Smooth muscle cell (in vitro differentiated cells): ENCODE measurements around the gene NFKBIB. TPM values are rescaled to one million over a fixed set of nuclear protein-coding genes. Genes with fewer than 3 reads are reported as not detected.

Experiments
- DNase-seq: peaks from one replicate; lab custom pipeline; 2025; ENCODE audit not compliant: unreplicated experiment; lab: John Stamatoyannopoulos, UW
- H2AFZ ChIP-seq: fragments of 200-600 bp; sonication (generic); 2 replicates; pipeline ENCODE4 v1.6.0; 2016; ENCODE audit warnings: antibody characterized with exemption, low read depth, mild to moderate bottlenecking
- H3F3A ChIP-seq: fragments of 200-600 bp; sonication (generic); 2 replicates; pipeline ENCODE4 v1.6.0; 2017; ENCODE audit warnings: antibody characterized with exemption, low read depth
- H3K27ac ChIP-seq: fragments of 200-600 bp; sonication (generic); 2 replicates; pipeline ENCODE4 v1.5.1; 2016; ENCODE audit warnings: low read depth, mild to moderate bottlenecking
- H3K27me3 ChIP-seq: fragments of 200-600 bp; sonication (generic); 2 replicates; pipeline ENCODE4 v1.6.1; 2016; ENCODE audit warnings: low read depth, mild to moderate bottlenecking
- H3K36me3 ChIP-seq: fragments of 200-600 bp; sonication (generic); 2 replicates; pipeline ENCODE4 v1.5.1; 2016; ENCODE audit warnings: low read depth
- H3K4me1 ChIP-seq: fragments of 200-600 bp; sonication (generic); 2 replicates; pipeline ENCODE4 v1.5.1; 2016; ENCODE audit warnings: low read depth
- H3K4me2 ChIP-seq: fragments of 200-600 bp; sonication (generic); 2 replicates; pipeline ENCODE4 v1.6.0; 2016; ENCODE audit warnings: mild to moderate bottlenecking
- H3K4me3 ChIP-seq: fragments of 200-600 bp; sonication (generic); 2 replicates; pipeline ENCODE4 v1.5.1; 2016; ENCODE audit warnings: mild to moderate bottlenecking
- H3K79me2 ChIP-seq: fragments of 200-600 bp; sonication (generic); 2 replicates; pipeline ENCODE4 v1.6.0; 2016; ENCODE audit warnings: low read depth, mild to moderate bottlenecking
- H3K9ac ChIP-seq: fragments of 200-600 bp; sonication (generic); 2 replicates; pipeline ENCODE4 v1.6.0; 2016; ENCODE audit warnings: low read depth
- H3K9me3 ChIP-seq: fragments of 200-600 bp; sonication (generic); replicated peaks from 2 replicates; pipeline ENCODE4 v1.5.1; 2016; ENCODE audit warnings: low read depth
- H4K20me1 ChIP-seq: fragments of 200-600 bp; sonication (generic); 2 replicates; pipeline ENCODE4 v1.6.0; 2016; ENCODE audit warnings: low read depth
- WGBS: methylation state at CpG from one replicate; pipeline ENCODE4 v1.1.7; 2016; ENCODE audit warnings: low lambda C conversion rate; 5-methylcytosine and 5-hydroxymethylcytosine counted together
- polyA plus RNA-seq: library from polyadenylated mRNA; unstranded; fragments of >200 nt; fragmentation: Nextera tagmentation; extraction: Ambion mirVana; gene quantifications from 2 replicates; pipeline ENCODE4 v1.2.1, GENCODE V29; 2016
- total RNA-seq: library from RNA; depleted of rRNA; stranded (reverse); fragments of >200 nt; gene quantifications from 2 replicates; pipeline ENCODE4 v1.2.3, GENCODE V29; 2014
- TF ChIP-seq, protein P1 (sequence below): fragments of 200-600 bp; sonication (generic); IDR thresholded peaks from 2 replicates; pipeline ENCODE4 v1.5.1; 2017; ENCODE audit warnings: borderline replicate concordance, mild to moderate bottlenecking, antibody characterized with exemption; ENCODE audit not compliant: insufficient read depth, poor library complexity, severe bottlenecking

The NFKBIB gene
- total and polyA plus RNA-seq, 2 experiments from 2014 or later, result 10.9 to 19.2 TPM

DNA sequence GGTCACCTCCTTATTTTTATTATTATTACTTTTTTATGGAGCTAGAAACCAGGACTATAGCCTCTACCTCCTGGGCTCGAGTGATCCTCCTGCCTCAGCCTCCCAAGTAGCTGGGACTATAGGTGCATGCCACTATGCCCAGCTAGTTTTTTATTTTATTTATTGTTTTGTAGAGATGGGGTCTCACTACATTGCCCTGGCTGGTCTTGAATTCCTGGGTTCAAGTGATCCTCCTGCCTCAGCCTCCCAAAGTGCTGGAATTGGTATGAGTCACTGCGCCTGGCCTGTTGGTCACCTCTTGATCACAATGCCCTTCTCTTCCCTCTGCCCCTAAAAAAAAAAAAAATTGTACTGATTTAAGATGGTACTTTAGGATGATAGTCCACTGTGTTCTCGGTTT, 51.4 kb downstream of the NFKBIB start:
- H3K27ac ChIP-seq, result no peak overlapping the region
- no peak overlapping the region for H3K4me3 ChIP-seq
- H3K4me2 ChIP-seq, result no peak overlapping the region
- H3K79me2 ChIP-seq, result no peaks in the 10 kb centered on the region
- H3F3A ChIP-seq, result no peaks in the 10 kb centered on the region
- no peak overlapping the region for H3K9ac ChIP-seq
- H4K20me1 ChIP-seq, result no peaks in the 10 kb centered on the region
- no peaks in the 10 kb centered on the region for H3K9me3 ChIP-seq
- DNase-seq, result no peak
- no peak overlapping the region for H2AFZ ChIP-seq
- TF ChIP-seq, protein P1, sequence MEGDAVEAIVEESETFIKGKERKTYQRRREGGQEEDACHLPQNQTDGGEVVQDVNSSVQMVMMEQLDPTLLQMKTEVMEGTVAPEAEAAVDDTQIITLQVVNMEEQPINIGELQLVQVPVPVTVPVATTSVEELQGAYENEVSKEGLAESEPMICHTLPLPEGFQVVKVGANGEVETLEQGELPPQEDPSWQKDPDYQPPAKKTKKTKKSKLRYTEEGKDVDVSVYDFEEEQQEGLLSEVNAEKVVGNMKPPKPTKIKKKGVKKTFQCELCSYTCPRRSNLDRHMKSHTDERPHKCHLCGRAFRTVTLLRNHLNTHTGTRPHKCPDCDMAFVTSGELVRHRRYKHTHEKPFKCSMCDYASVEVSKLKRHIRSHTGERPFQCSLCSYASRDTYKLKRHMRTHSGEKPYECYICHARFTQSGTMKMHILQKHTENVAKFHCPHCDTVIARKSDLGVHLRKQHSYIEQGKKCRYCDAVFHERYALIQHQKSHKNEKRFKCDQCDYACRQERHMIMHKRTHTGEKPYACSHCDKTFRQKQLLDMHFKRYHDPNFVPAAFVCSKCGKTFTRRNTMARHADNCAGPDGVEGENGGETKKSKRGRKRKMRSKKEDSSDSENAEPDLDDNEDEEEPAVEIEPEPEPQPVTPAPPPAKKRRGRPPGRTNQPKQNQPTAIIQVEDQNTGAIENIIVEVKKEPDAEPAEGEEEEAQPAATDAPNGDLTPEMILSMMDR, result no peak
- no peaks in the 10 kb centered on the region for H3K4me1 ChIP-seq
- H3K27me3 ChIP-seq, result no peaks in the 10 kb centered on the region
- 67% methylated on average over 3 of the region's 3 CpGs for WGBS
- no peaks in the 10 kb centered on the region for H3K36me3 ChIP-seq

DNA sequence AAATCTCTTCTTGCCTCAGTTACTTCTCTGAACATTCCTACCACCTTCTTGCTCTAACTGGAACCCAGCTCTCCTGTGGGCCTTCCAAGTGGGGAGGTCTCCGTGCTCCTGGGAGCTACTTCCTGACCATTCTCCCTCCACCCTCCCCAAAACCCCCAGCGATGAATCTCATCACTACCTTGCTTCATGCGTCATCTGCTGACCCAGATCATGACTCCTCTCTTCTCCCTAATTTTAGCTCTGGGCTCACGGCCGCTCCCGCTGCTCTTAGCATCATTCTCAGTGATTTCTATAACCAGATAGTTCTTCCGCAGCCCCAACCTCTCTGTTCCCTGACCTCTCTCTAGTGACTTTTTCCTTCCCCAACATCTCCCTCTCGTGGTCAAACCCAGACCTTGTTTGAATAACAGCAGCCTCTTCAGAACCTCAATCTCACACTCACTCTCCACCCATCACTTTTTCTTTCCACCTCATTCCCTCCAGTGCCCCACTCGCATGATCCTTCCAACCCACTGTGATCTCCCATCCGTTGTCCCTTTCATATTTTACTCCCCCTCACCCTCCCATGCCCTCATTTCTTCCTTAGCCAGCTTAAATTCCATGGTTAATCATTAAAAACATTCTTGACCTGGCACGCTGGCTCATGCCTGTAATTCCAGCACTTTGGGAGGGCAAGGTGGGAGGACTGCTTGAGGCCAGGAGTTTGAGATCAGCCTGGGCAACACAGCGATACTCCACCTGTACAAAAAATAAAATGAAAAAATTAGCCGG, 52.8 kb downstream of the NFKBIB start:
- H2AFZ ChIP-seq, result no peak overlapping the region
- H3K27ac ChIP-seq, result no peak overlapping the region
- H3K36me3 ChIP-seq, result no peaks in the 10 kb centered on the region
- H3K4me1 ChIP-seq, result no peaks in the 10 kb centered on the region
- H3K27me3 ChIP-seq, result no peaks in the 10 kb centered on the region
- H4K20me1 ChIP-seq, result no peaks in the 10 kb centered on the region
- H3K79me2 ChIP-seq, result no peaks in the 10 kb centered on the region
- H3K4me3 ChIP-seq, result no peak overlapping the region
- no peak overlapping the region for H3K4me2 ChIP-seq
- H3F3A ChIP-seq, result no peaks in the 10 kb centered on the region
- no peak overlapping the region for H3K9ac ChIP-seq
- H3K9me3 ChIP-seq, result no peaks in the 10 kb centered on the region
- 82% methylated on average over 13 of the region's 13 CpGs for WGBS
- TF ChIP-seq, protein P1, result peak; percentile 31
- no peak for DNase-seq

DNA sequence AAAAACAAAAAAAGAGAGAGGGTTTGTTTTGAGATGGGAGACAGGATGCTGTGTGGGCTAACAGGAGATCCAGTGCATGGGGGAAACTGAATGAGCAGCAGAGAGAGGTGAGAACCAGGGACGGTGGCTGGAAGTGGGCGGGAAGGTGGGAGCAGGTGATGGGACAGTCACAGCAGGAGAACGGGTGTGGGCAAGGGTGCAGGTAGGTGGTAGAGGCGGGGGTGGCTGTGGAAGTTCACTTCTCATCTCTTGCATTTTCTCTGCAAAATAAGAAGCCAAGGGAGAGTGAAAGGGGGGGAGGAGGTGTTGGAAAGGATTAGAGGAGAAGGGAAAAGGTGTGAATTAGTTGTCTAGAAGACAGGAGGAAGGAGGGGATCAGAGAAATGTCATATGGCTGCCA, 53.9 kb downstream of the NFKBIB start:
- DNase-seq, result no peak
- H3K36me3 ChIP-seq, result no peaks in the 10 kb centered on the region
- no peak overlapping the region for H3K4me2 ChIP-seq
- H3F3A ChIP-seq, result no peaks in the 10 kb centered on the region
- no peak overlapping the region for H2AFZ ChIP-seq
- no peak overlapping the region for H3K9ac ChIP-seq
- H3K79me2 ChIP-seq, result no peaks in the 10 kb centered on the region
- no peak overlapping the region for H3K27ac ChIP-seq
- no peaks in the 10 kb centered on the region for H3K4me1 ChIP-seq
- H3K27me3 ChIP-seq, result no peaks in the 10 kb centered on the region
- no peak overlapping the region for H3K4me3 ChIP-seq
- no peaks in the 10 kb centered on the region for H4K20me1 ChIP-seq
- TF ChIP-seq, protein P1, result no peak
- no peaks in the 10 kb centered on the region for H3K9me3 ChIP-seq
- WGBS, result 95% methylated on average over 4 of the region's 4 CpGs

DNA sequence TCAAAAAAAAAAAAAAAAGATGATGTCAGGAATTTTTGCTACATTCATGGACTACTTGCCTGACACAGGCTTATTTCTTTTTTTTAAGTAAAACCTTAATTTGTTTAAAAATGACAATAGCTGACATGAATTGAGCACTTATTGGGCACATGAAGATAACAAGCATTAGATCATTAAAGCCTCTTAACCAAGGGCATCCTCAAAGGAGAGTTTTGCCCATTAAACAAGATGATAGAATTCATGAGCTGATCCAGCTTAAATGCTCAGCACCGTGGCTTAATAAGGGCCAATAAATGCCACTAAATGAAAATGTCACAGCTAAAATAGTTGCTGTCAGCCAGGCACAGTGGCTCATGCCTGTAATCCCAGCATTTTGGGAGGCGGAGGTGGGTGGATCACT, 56.5 kb downstream of the NFKBIB start:
- Histone ChIP-seq H3K27me3 (no peaks in the 10 kb centered on the region), H3K4me1 (no peaks in the 10 kb centered on the region), H3K27ac (no peak overlapping the region), H3F3A (no peaks in the 10 kb centered on the region), H3K79me2 (no peaks in the 10 kb centered on the region), H3K36me3 (no peaks in the 10 kb centered on the region), H3K9ac (no peak overlapping the region), H3K4me2 (no peak overlapping the region), H3K9me3 (no peaks in the 10 kb centered on the region), H4K20me1 (no peaks in the 10 kb centered on the region), H2AFZ (no peak overlapping the region), H3K4me3 (no peak overlapping the region)
- DNase-seq, result no peak
- TF ChIP-seq, protein P1, result no peak
- 81% methylated on average over 2 of the region's 2 CpGs for WGBS
